ENCODE results near the gene TMEM143. TPM values are rescaled to one million over a fixed set of nuclear protein-coding genes. Genes with fewer than 3 reads are reported as not detected.

The TMEM143 gene
- total and polyA plus RNA-seq, 3 donors from 2014 or later = 5.0 to 22.9 (median 14.1) TPM

- intact Hi-C loops (cut with DNase I; ENCODE audit: low total_unique reads) = no loop called here
- no peak for DNase-seq
- Histone ChIP-seq H3K36me3 (ENCODE audit: low read depth, missing control alignments) (no peaks in the 10 kb centered on the region), H3K9me3 (no peaks in the 10 kb centered on the region), H3K4me3 (no peak overlapping the region), H3K4me1 (peaks cover 32% of the 10 kb centered on the region), H3K27me3 (no peaks in the 10 kb centered on the region), H3K27ac (no peak overlapping the region)
- no peak for TF ChIP-seq POLR2A (IDR thresholded peaks at IDR 0.05)
- TF ChIP-seq, protein P1, sequence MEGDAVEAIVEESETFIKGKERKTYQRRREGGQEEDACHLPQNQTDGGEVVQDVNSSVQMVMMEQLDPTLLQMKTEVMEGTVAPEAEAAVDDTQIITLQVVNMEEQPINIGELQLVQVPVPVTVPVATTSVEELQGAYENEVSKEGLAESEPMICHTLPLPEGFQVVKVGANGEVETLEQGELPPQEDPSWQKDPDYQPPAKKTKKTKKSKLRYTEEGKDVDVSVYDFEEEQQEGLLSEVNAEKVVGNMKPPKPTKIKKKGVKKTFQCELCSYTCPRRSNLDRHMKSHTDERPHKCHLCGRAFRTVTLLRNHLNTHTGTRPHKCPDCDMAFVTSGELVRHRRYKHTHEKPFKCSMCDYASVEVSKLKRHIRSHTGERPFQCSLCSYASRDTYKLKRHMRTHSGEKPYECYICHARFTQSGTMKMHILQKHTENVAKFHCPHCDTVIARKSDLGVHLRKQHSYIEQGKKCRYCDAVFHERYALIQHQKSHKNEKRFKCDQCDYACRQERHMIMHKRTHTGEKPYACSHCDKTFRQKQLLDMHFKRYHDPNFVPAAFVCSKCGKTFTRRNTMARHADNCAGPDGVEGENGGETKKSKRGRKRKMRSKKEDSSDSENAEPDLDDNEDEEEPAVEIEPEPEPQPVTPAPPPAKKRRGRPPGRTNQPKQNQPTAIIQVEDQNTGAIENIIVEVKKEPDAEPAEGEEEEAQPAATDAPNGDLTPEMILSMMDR (IDR thresholded peaks at IDR 0.05) = no peak
- 96 to 97% methylated on average over 5 of the region's 5 CpGs for WGBS, 2 donors
Observed at GRCh38 chr19:48350856-48351255, 12.9 kb downstream of the TMEM143 start.

GRCh38 chr19:48348737-48349136, 15.0 kb downstream of the TMEM143 start:
- DNase-seq = no peak
- H3K27me3 ChIP-seq = no peaks in the 10 kb centered on the region
- 83 to 96% methylated on average over 5 to 7 of the region's 7 CpGs for WGBS, 2 donors
- no peak overlapping the region for H3K4me3 ChIP-seq
- no peaks in the 10 kb centered on the region for H3K36me3 ChIP-seq (ENCODE audit: low read depth, missing control alignments)
- peak overlapping the region; percentile 64 to 85 for H3K27ac ChIP-seq
- H3K9me3 ChIP-seq = no peaks in the 10 kb centered on the region
- intact Hi-C loops (cut with DNase I; ENCODE audit: low total_unique reads) = no loop called here
- H3K4me1 ChIP-seq = peaks cover 25% of the 10 kb centered on the region
- no peak for TF ChIP-seq POLR2A (IDR thresholded peaks at IDR 0.05)
- TF ChIP-seq, protein P1 (IDR thresholded peaks at IDR 0.05) = no peak

- Histone ChIP-seq H3K27ac (peak overlapping the region; percentile 64 to 85), H3K4me3 (no peak overlapping the region), H3K36me3 (ENCODE audit: low read depth, missing control alignments) (no peaks in the 10 kb centered on the region), H3K27me3 (no peaks in the 10 kb centered on the region), H3K4me1 (peaks cover 25% of the 10 kb centered on the region), H3K9me3 (no peaks in the 10 kb centered on the region)
- intact Hi-C loops (cut with DNase I; ENCODE audit: low total_unique reads) = no loop called here
- WGBS, 2 donors = 19 to 40% methylated on average over 5 of the region's 5 CpGs
- no peak for TF ChIP-seq POLR2A (IDR thresholded peaks at IDR 0.05)
- TF ChIP-seq, protein P1 (IDR thresholded peaks at IDR 0.05) = no peak
- peak; percentile 84 for DNase-seq
Observed at GRCh38 chr19:48348045-48348444, 15.7 kb downstream of the TMEM143 start.

- Histone ChIP-seq H3K36me3 (ENCODE audit: low read depth, missing control alignments) (no peaks in the 10 kb centered on the region), H3K4me3 (no peak overlapping the region), H3K27ac (peak overlapping the region; percentile 36 to 75), H3K27me3 (no peaks in the 10 kb centered on the region), H3K9me3 (no peaks in the 10 kb centered on the region), H3K4me1 (peaks cover 25% of the 10 kb centered on the region)
- intact Hi-C loops (cut with DNase I; ENCODE audit: low total_unique reads) = no loop called here
- no peak for TF ChIP-seq POLR2A (IDR thresholded peaks at IDR 0.05)
- TF ChIP-seq, protein P1 (IDR thresholded peaks at IDR 0.05) = no peak
- WGBS, 2 donors = 71 to 81% methylated on average over 2 of the region's 2 CpGs
- DNase-seq = no peak
Observed at GRCh38 chr19:48346191-48346590, 17.5 kb downstream of the TMEM143 start.

GRCh38 chr19:48344892-48345291, 18.8 kb downstream of the TMEM143 start:
- H3K27ac ChIP-seq = no peak overlapping the region
- no peaks in the 10 kb centered on the region for H3K27me3 ChIP-seq
- TF ChIP-seq POLR2A (IDR thresholded peaks at IDR 0.05) = no peak
- TF ChIP-seq, protein P1 (IDR thresholded peaks at IDR 0.05) = no peak
- peaks cover 25% of the 10 kb centered on the region for H3K4me1 ChIP-seq
- intact Hi-C loops (cut with DNase I; ENCODE audit: low total_unique reads) = no loop called here
- no peak overlapping the region for H3K4me3 ChIP-seq
- H3K36me3 ChIP-seq (ENCODE audit: low read depth, missing control alignments) = no peaks in the 10 kb centered on the region
- DNase-seq = no peak
- no peaks in the 10 kb centered on the region for H3K9me3 ChIP-seq
- 100% methylated on average over 2 to 6 of the region's 6 CpGs for WGBS, 2 donors
